Measurements from ENCODE around the gene RORC.
"Not testable (repeated sequence)": the region's sequence is repeated elsewhere in the genome, so short reads cannot be mapped to it uniquely, and the experiment has no call there.

The RORC gene

DNA sequence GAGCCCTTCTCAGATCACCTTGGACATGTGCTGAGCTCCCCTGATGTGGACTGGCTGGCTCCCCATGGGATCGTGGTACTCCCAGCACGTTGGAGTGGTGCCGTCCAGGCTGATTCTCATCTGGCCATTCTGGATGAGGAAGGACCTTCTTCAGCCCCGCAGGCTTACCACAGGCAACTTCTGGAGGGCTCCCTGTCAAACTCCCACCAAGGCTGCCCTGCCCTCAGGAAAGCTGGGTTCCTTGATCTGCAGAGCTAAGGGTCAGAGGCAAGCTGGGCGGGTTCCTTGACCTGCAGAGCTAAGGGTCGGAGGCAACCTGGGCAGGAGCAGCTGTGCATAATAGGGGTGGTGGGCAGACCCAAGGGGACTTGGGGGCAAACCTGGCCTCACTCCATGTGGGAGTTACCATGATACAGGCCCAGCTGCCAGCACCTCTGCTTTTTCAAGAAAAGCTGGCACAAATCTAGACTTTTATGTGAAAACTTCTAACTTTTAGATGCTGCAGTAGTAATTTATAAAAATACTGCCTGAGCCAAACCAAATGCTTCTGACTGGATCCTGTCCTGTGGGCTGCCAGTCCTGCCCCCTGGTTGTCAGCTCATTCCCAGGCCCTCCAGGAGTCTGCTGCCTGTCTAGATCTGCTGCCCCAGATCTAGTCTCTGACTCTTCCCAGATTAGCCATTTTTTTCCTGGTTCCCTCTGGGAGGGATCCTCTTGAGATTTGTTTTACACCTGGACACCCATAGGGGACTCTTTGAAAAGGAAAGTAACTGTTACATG lies 27.5 kb upstream of the RORC start:
- no peaks in the 10 kb centered on the region for H3K9me3 ChIP-seq (ENCODE audit: control insufficient read depth, low read depth, low read length)
- peaks cover 13% of the 10 kb centered on the region for H3K4me1 ChIP-seq (ENCODE audit: control insufficient read depth, low read depth, low read length)

DNA sequence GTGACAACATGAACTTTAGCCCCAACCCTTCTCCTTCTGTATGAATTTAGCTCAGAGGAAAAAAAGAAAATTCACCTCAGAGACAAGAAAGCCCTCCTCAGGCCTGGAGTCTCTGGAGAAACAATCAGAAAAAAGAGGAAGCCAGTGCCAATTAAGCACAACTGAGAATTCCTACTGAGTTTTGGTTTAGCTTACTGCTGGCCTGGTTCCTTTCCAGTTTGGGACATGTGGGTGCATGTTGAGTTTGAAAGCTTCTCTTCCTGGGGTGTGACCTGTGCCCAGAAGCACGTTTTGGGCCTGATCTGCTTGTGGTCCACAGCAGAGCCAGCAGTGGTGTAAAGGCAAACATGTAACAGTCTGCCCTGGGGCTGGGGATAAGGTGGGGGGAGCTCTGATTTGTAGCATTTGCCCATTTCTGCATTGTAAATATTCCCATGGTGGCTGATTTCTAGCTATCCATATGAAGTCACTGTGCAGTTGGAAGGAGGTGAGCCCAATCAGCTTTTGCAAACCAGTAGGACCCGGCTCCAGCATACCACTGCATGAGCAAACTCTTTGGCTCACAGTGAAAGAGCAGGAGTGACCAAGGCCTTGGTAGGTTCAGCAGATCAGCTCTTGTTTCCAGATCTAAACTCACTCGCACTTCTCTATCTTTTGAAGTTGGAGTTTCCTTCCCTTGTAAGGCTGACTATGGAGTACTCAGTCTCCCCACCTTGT lies 26.6 kb upstream of the RORC start:
- Histone ChIP-seq H3K27ac (ENCODE audit: low read length) (no peak overlapping the region), H3K27me3 (ENCODE audit: control insufficient read depth, insufficient read depth, low read length) (peaks cover 54% of the 10 kb centered on the region), H3K36me3 (ENCODE audit: control insufficient read depth, low read depth, low read length) (no peaks in the 10 kb centered on the region), H3K9me3 (ENCODE audit: control insufficient read depth, low read depth, low read length) (no peaks in the 10 kb centered on the region), H3K9ac (ENCODE audit: low read length) (no peak overlapping the region), H3K4me3 (ENCODE audit: low read length) (no peak overlapping the region), H3K4me1 (ENCODE audit: control insufficient read depth, low read depth, low read length) (peaks cover 13% of the 10 kb centered on the region)

More for the DNA sequence above, 27.5 kb upstream of the RORC start:
- Histone ChIP-seq H3K27me3 (ENCODE audit: control insufficient read depth, insufficient read depth, low read length) (peaks cover 54% of the 10 kb centered on the region), H3K9ac (ENCODE audit: low read length) (no peak overlapping the region), H3K27ac (ENCODE audit: low read length) (no peak overlapping the region), H3K4me3 (ENCODE audit: low read length) (no peak overlapping the region), H3K36me3 (ENCODE audit: control insufficient read depth, low read depth, low read length) (no peaks in the 10 kb centered on the region)

DNA sequence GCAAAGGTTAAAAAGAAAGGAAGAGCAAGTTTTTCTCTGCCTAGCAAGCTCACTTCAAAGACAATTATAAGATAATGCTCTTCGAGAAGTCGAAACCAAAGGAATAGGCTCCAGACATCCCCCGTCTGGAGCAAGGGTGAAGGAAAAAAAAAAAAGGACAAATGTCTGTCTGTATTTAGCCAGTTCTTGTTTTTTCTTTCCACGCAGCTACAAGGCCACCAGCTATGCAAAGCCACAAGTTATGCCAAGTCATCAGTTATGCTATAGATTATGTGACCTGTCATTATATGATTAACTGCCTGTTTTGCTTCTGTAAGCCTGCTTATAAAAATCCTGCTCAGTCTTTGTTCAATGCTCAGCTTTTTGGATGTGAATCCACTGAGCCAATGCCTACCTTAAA lies 24.3 kb upstream of the RORC start:
- H3K4me3 ChIP-seq (ENCODE audit: low read length), result no peak overlapping the region
- H3K27ac ChIP-seq (ENCODE audit: low read length), result no peak overlapping the region
- peaks cover 6% of the 10 kb centered on the region for H3K4me1 ChIP-seq (ENCODE audit: control insufficient read depth, low read depth, low read length)
- no peak overlapping the region for H3K9ac ChIP-seq (ENCODE audit: low read length)
- peaks cover 34% of the 10 kb centered on the region for H3K27me3 ChIP-seq (ENCODE audit: control insufficient read depth, insufficient read depth, low read length)
- no peaks in the 10 kb centered on the region for H3K36me3 ChIP-seq (ENCODE audit: control insufficient read depth, low read depth, low read length)
- no peaks in the 10 kb centered on the region for H3K9me3 ChIP-seq (ENCODE audit: control insufficient read depth, low read depth, low read length)

DNA sequence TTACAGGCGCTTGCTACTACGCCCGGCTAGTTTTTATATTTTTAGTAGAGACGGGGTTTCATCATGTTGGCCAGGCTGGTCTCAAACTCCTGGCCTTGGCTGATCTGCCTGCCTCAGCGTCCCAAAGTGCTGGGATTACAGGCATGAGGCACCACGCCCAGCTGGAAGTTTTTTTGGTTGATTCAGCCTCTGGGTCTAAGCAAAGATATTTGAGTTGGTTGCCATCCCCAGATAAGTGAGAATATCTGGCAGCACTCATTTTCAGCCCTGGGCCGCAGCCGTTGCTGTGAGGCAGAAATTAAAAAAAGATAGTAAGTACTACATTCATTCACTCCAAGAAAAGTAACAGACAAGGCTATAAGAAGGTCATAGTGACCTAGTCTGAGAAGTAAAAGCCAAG lies 23.9 kb upstream of the RORC start:
- peaks cover 32% of the 10 kb centered on the region for H3K27me3 ChIP-seq (ENCODE audit: control insufficient read depth, insufficient read depth, low read length)
- H3K4me3 ChIP-seq (ENCODE audit: low read length); H3K27ac ChIP-seq (ENCODE audit: low read length); H3K9me3 ChIP-seq (ENCODE audit: control insufficient read depth, low read depth, low read length); H3K4me1 ChIP-seq (ENCODE audit: control insufficient read depth, low read depth, low read length); H3K9ac ChIP-seq (ENCODE audit: low read length); H3K36me3 ChIP-seq (ENCODE audit: control insufficient read depth, low read depth, low read length): not testable (repeated sequence)

DNA sequence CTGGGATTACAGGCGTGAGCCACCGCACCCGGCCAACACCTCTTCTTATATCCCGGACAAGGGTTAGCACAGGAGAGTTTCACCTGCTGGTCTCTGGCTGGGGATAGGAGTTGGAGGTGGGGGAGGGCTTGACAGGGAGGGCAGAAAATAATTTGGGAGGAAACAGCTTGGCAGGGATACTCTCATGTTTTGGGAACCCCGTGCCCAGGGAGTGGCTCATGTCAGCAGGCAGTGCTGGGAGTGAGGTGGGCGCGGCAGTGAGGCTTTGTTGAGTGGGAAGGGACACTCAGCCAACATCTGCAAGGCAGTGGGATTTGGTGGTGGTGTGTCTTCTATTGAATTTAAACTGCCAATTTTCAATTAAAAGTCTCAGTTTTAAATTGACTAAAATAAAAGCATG lies 23.1 kb upstream of the RORC start:
- Histone ChIP-seq H3K9me3 (ENCODE audit: control insufficient read depth, low read depth, low read length) (no peaks in the 10 kb centered on the region), H3K4me1 (ENCODE audit: control insufficient read depth, low read depth, low read length) (no peaks in the 10 kb centered on the region), H3K9ac (ENCODE audit: low read length) (no peak overlapping the region), H3K27ac (ENCODE audit: low read length) (no peak overlapping the region), H3K4me3 (ENCODE audit: low read length) (no peak overlapping the region), H3K36me3 (ENCODE audit: control insufficient read depth, low read depth, low read length) (no peaks in the 10 kb centered on the region), H3K27me3 (ENCODE audit: control insufficient read depth, insufficient read depth, low read length) (peaks cover 24% of the 10 kb centered on the region)

DNA sequence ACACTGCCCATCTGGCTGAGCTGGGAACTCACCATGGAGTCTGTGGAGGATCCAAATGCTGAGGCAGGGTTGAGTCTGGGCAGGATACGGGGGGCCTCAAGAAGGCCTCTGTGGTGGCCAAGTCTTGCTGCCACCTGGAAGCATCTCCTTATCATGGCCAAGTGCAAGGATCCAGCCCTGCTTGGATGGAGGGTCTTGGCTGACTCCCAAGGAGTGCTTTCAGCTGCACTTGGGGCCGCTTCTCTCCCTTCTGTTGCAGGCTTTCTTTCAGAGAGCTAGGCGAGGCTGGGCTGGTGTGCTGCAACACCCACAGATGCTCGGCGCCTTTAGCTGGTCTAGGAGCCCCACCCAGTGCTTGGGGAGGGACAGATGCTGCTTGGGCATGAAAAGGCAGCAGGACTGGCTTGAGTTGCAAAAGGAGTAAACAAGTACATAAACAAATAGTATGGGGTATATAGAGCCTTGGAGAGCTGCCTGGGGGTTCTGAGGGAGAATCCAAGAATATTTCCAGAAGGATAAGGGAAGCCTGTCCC lies 21.9 kb upstream of the RORC start, which contains the start of gene THEM5:
TSS of gene THEM5 (minus strand) at position 302 of the 533 bp plus-strand sequence. CDS start at position 155, 147 bp downstream.
- Histone ChIP-seq H3K4me3 (ENCODE audit: low read length) (no peak within 1 kb of the TSS), H3K36me3 (ENCODE audit: control insufficient read depth, low read depth, low read length) (no peaks in the 10 kb centered on the region), H3K4me1 (ENCODE audit: control insufficient read depth, low read depth, low read length) (no peaks in the 10 kb centered on the region), H3K9me3 (ENCODE audit: control insufficient read depth, low read depth, low read length) (no peaks in the 10 kb centered on the region), H3K27me3 (ENCODE audit: control insufficient read depth, insufficient read depth, low read length) (peaks cover 12% of the 10 kb centered on the region), H3K27ac (ENCODE audit: low read length) (no peak within 1 kb of the TSS), H3K9ac (ENCODE audit: low read length) (no peak within 1 kb of the TSS)

DNA sequence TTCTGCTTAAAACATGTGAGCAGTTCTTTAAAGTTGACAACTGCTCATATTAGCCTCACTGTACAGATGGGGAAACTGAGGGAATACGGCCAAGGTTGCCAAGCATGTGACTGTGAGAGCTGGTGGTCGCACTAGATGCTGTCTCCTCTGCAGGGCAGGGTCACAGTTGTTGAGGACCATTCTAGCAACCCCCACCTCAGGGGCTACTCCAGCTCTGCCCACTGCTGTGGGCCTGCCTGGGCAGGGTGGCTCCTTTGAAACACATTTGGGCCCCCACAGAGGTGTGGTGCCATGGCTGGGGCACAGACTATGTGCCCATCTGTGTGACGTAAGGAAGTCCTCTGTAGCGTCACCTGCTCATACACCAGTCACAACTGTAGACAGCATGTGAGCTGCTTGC lies 21.1 kb upstream of the RORC start:
- Histone ChIP-seq H3K27ac (ENCODE audit: low read length) (no peak overlapping the region), H3K9ac (ENCODE audit: low read length) (no peak overlapping the region), H3K9me3 (ENCODE audit: control insufficient read depth, low read depth, low read length) (no peaks in the 10 kb centered on the region), H3K4me3 (ENCODE audit: low read length) (no peak overlapping the region), H3K36me3 (ENCODE audit: control insufficient read depth, low read depth, low read length) (no peaks in the 10 kb centered on the region), H3K27me3 (ENCODE audit: control insufficient read depth, insufficient read depth, low read length) (peaks cover 4% of the 10 kb centered on the region), H3K4me1 (ENCODE audit: control insufficient read depth, low read depth, low read length) (no peaks in the 10 kb centered on the region)

DNA sequence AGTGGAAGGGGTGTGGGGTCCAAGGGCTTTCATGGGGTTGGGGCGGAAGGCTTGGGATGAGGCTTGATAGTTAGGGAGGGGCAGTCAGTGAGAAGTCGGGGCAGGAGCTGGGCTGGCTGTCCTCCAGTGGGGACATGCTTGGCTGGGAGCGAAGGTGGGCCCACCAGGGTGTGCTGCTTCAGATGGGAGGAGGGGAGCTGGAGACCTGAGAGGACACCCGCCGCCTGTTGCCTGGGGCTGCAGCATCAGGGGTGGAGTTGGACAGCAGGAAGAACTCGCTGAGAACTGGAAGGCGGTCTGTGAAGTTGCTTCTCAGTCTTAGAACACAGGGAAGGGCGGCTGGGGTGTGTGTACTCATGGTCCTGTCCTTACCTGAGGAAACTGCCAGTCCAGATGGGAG lies 20.3 kb upstream of the RORC start:
- H3K27ac ChIP-seq (ENCODE audit: low read length), result no peak overlapping the region
- no peak overlapping the region for H3K4me3 ChIP-seq (ENCODE audit: low read length)
- peaks cover under 1% of the 10 kb centered on the region for H3K4me1 ChIP-seq (ENCODE audit: control insufficient read depth, low read depth, low read length)
- no peaks in the 10 kb centered on the region for H3K9me3 ChIP-seq (ENCODE audit: control insufficient read depth, low read depth, low read length)
- no peaks in the 10 kb centered on the region for H3K36me3 ChIP-seq (ENCODE audit: control insufficient read depth, low read depth, low read length)
- no peak overlapping the region for H3K9ac ChIP-seq (ENCODE audit: low read length)
- H3K27me3 ChIP-seq (ENCODE audit: control insufficient read depth, insufficient read depth, low read length), result no peaks in the 10 kb centered on the region

DNA sequence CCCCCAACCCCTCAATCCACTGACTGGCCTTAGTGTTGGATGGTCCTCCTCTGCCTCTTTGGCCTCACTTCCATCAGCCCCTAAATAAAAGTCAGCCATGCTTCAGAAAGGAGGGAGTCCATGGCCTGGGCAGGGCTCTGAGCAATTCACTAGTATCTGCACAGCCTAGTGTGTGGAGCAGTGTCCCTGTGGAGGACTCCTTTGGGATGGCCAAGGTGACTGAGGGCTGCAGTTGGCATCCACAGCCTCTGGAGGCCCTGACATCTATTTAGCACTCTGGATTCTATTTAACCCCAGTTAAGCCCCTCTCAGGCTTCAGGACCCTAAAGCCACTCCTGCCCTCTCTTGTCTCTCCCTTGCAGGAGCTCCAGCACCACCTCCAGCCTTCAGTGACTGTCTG lies 18.3 kb upstream of the RORC start:
- Histone ChIP-seq H3K4me1 (ENCODE audit: control insufficient read depth, low read depth, low read length) (peaks cover 10% of the 10 kb centered on the region), H3K27ac (ENCODE audit: low read length) (no peak overlapping the region), H3K27me3 (ENCODE audit: control insufficient read depth, insufficient read depth, low read length) (no peaks in the 10 kb centered on the region), H3K4me3 (ENCODE audit: low read length) (no peak overlapping the region), H3K36me3 (ENCODE audit: control insufficient read depth, low read depth, low read length) (no peaks in the 10 kb centered on the region), H3K9ac (ENCODE audit: low read length) (no peak overlapping the region), H3K9me3 (ENCODE audit: control insufficient read depth, low read depth, low read length) (no peaks in the 10 kb centered on the region)

DNA sequence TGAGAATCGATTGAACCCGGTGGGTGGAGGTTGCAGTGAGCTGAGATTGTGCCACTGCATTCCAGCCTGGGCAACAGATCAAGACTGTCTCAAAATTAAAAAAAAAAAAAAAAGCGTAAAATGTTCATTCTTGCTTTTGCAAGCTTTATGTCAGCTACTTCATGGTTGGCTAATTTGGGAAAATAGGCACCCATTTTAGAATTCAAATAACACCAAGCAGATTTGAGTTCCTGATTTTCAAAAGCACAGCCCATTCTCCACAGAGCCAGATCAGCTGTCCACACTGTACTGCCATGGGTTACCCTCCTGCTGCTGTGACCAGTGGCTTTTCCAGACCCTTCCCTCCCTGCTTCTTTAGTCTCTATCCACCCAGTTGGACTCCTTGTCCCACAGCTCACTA lies 17.5 kb upstream of the RORC start:
- no peak overlapping the region for H3K27ac ChIP-seq (ENCODE audit: low read length)
- no peaks in the 10 kb centered on the region for H3K9me3 ChIP-seq (ENCODE audit: control insufficient read depth, low read depth, low read length)
- peaks cover 10% of the 10 kb centered on the region for H3K4me1 ChIP-seq (ENCODE audit: control insufficient read depth, low read depth, low read length)
- H3K27me3 ChIP-seq (ENCODE audit: control insufficient read depth, insufficient read depth, low read length), result no peaks in the 10 kb centered on the region
- H3K9ac ChIP-seq (ENCODE audit: low read length), result no peak overlapping the region
- H3K36me3 ChIP-seq (ENCODE audit: control insufficient read depth, low read depth, low read length), result no peaks in the 10 kb centered on the region
- H3K4me3 ChIP-seq (ENCODE audit: low read length), result no peak overlapping the region

DNA sequence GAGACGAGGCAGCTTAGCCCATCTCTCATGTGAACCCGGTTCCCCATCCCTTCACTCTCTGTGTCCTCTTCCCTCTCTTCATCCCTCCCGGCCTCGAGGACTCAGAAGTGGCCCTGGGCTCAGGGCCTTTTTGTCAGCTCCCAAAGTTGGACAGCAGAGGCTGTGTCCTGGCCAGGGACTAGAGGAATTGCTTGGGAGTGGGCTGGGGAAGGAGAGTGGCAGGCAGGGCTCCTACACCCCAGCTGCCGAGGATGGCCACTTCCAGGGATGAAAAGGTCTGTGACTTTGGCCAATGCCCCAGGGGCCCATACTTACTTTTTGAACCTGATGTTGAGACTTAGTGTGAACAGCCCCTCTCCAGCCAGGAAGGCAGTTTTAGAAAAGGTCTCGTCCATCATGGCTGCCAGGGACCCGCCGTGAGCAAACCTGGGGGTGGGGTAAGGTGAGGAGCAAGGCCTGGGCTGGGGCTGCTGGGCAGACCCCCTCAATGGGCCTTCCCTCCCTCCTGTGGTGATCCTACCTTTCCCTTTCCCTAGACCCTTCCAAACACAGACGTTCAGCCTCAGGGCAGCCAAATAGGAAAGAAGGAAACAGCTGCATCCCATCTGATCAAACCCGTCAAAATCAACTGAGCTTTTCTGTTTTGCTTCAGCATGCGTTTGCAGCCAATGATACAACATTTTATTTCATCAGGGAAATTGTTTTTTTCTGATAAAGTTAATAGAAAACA lies 16.4 kb upstream of the RORC start:
- H3K9me3 ChIP-seq (ENCODE audit: control insufficient read depth, low read depth, low read length), result no peaks in the 10 kb centered on the region
- no peak overlapping the region for H3K9ac ChIP-seq (ENCODE audit: low read length)
- H3K36me3 ChIP-seq (ENCODE audit: control insufficient read depth, low read depth, low read length), result no peaks in the 10 kb centered on the region
- no peak overlapping the region for H3K4me3 ChIP-seq (ENCODE audit: low read length)
- H3K4me1 ChIP-seq (ENCODE audit: control insufficient read depth, low read depth, low read length), result peaks cover 10% of the 10 kb centered on the region
- no peak overlapping the region for H3K27ac ChIP-seq (ENCODE audit: low read length)
- no peaks in the 10 kb centered on the region for H3K27me3 ChIP-seq (ENCODE audit: control insufficient read depth, insufficient read depth, low read length)

Measured in iPS-18a (cell line).